ENCODE data around the gene SPACA9. TPM values are rescaled to one million over a fixed set of nuclear protein-coding genes. Genes with fewer than 3 reads are reported as not detected.

Gene SPACA9
- total RNA-seq, 1 donor from 2014 or later, result 8.3 TPM

- no peak for TF ChIP-seq CTCF (conservative IDR thresholded peaks at IDR 0.05)
- Mint-ChIP-seq H3K4me3 (no peak overlapping the region), H3K4me1 (ENCODE audit: unreplicated experiment) (peaks cover 10% of the 10 kb centered on the region), H3K36me3 (no peaks in the 10 kb centered on the region), H3K27ac (no peak overlapping the region), H3K9me3 (no peaks in the 10 kb centered on the region), H3K27me3 (no peaks in the 10 kb centered on the region)
- no peak for DNase-seq (ENCODE audit: extremely low spot score, unreplicated experiment)
These were observed 3.1 kb downstream of the SPACA9 start for GRCh38 chr9:132881826-132882225.

- Mint-ChIP-seq H3K36me3 (no peaks in the 10 kb centered on the region), H3K4me3 (no peak overlapping the region), H3K4me1 (ENCODE audit: unreplicated experiment) (peaks cover 10% of the 10 kb centered on the region), H3K27ac (peak overlapping the region; percentile 37), H3K27me3 (no peaks in the 10 kb centered on the region), H3K9me3 (no peaks in the 10 kb centered on the region)
- no peak for DNase-seq (ENCODE audit: extremely low spot score, unreplicated experiment)
- no peak for TF ChIP-seq CTCF (conservative IDR thresholded peaks at IDR 0.05)
These were observed 3.9 kb downstream of the SPACA9 start for GRCh38 chr9:132882616-132883015.

DNA sequence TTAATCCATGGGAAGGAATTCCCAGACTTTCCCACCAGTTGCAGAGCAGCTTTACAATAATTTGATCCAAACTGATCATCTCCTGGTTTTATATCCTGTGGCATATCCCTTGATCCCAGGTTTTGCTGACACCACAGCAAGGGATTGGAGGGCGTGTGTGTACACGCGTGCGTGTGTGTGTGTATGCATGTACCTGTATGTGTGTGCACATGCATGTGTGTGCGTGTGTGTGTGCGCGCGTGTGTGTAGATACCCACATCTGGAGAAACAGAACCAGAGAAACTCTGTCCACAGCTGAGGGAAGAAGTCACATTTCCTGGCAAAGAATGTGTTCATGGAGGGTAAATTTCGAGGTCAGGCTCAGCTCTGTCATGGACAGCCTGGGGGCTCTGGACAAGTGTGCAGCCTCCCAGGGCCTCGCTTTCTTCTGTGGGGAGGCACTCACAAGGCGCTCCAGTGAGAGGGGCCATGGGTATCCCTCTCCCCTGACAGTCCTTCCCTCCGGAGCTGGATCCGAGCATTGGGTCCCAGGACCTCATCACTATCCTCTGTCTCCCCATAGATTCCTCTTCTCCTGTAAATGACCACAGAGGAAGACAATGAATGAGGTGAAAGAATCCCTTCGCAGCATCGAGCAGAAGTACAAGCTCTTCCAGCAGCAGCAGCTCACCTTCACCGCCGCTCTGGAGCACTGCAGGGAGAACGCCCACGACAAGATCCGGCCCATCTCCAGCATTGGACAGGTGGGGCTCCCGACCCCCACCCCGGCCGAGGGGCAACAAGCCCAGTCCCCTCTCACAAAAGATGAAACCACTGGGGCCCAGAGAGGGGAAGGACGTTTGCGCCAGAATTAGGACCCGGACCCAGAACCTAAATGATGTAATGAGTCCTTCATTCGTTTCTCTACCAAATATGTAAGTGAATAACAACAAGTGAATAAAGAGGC lies 4.9 kb downstream of the SPACA9 start:
- Mint-ChIP-seq H3K36me3 (no peaks in the 10 kb centered on the region), H3K4me1 (ENCODE audit: unreplicated experiment) (peaks cover 10% of the 10 kb centered on the region), H3K9me3 (no peaks in the 10 kb centered on the region), H3K27ac (peak overlapping the region; percentile 37), H3K4me3 (no peak overlapping the region), H3K27me3 (no peaks in the 10 kb centered on the region)
- no peak for TF ChIP-seq CTCF (conservative IDR thresholded peaks at IDR 0.05)
- no peak for DNase-seq (ENCODE audit: extremely low spot score, unreplicated experiment)

GRCh38 chr9:132885720-132886333 lies 7.1 kb downstream of the SPACA9 start:
- no peaks in the 10 kb centered on the region for H3K9me3 Mint-ChIP-seq
- H3K4me1 Mint-ChIP-seq (ENCODE audit: unreplicated experiment), result no peaks in the 10 kb centered on the region
- H3K36me3 Mint-ChIP-seq, result no peaks in the 10 kb centered on the region
- no peak for DNase-seq (ENCODE audit: extremely low spot score, unreplicated experiment)
- no peak overlapping the region for H3K27ac Mint-ChIP-seq
- H3K4me3 Mint-ChIP-seq, result no peak overlapping the region
- no peaks in the 10 kb centered on the region for H3K27me3 Mint-ChIP-seq
- TF ChIP-seq CTCF (conservative IDR thresholded peaks at IDR 0.05), result no peak

DNA sequence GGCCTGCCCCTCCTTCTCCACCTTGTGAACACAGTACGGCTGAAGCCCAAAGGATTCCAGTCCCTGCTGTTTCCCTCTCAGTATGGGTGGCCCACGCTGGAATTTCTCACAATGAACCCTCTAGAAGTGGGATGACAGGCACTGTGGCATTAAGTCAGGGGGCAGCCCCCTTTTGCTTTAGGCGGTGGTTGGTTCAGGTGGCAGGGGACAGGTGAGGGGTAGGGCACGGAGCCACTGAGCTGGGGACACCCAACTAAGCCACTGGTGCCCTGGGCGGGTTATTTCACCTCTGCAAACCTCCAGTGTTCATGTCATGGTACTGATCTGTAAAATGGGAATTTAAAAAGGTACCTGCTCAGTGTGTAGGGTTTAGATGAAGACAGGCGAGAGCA lies 7.6 kb downstream of the SPACA9 start:
- H3K9me3 Mint-ChIP-seq, result no peaks in the 10 kb centered on the region
- TF ChIP-seq CTCF (conservative IDR thresholded peaks at IDR 0.05), result no peak
- H3K4me1 Mint-ChIP-seq (ENCODE audit: unreplicated experiment), result no peaks in the 10 kb centered on the region
- H3K27me3 Mint-ChIP-seq, result no peaks in the 10 kb centered on the region
- DNase-seq (ENCODE audit: extremely low spot score, unreplicated experiment), result no peak
- H3K36me3 Mint-ChIP-seq, result no peaks in the 10 kb centered on the region
- H3K27ac Mint-ChIP-seq, result no peak overlapping the region
- H3K4me3 Mint-ChIP-seq, result no peak overlapping the region
